ENCODE measurements around the gene CTRB1. TPM values are rescaled to one million over a fixed set of nuclear protein-coding genes. Genes with fewer than 3 reads are reported as not detected.
A peak's percentile ranks its signal among the peaks of the same experiment; 100 is the strongest.

CTRB1 gene
- total RNA-seq, 1 experiment from 2014 or later, result 5.6 TPM

DNA sequence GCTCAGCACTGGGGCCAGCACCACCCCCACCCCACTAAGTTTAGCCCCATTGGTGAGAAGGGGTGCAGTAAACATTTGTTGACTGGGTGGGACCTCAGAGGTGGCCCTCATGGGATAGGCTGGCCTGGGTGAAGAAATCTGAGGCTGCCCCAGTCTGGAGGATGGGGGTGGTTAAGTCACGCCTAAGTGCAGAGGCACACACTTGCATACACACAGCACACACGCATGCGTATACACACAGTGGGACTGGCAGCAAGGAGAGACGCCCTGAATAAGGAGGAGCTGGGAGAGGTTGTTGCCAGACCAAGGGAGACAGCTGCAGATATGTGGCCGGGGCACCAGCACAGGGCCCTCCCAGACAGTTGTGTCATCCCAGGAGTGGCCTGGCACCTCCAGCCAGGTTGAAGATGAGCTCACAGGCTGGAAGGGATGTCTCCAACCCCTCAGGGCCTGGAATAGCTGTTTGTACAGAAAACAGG, 35.6 kb downstream of the CTRB1 start:
- Histone ChIP-seq H3K4me1 (ENCODE audit: control insufficient read depth in 1 of 2, insufficient read depth in 2 of 2, low read length in 2 of 2) (peaks cover 36 to 68% of the 10 kb centered on the region in 2 experiments), H3K9me2 (ENCODE audit: insufficient read depth) (no peaks in the 10 kb centered on the region), H3K27me3 (ENCODE audit: insufficient read depth, low read length) (no peaks in the 10 kb centered on the region), H3K9me3 (ENCODE audit: control insufficient read depth in 1 of 2, insufficient read depth in 1 of 2, low read depth in 1 of 2, low read length in 2 of 2) (no peaks in the 10 kb centered on the region), H3K4me2 (ENCODE audit: low read length) (peak overlapping the region; percentile 36), H2AFZ (ENCODE audit: low read depth, low read length, poor library complexity, severe bottlenecking) (no peak overlapping the region), H3K79me2 (ENCODE audit: insufficient read depth, low read length) (peaks cover 71% of the 10 kb centered on the region), H3K27ac (ENCODE audit: low read depth, low read length) (no peak overlapping the region), H3K4me3 (replicated peaks in 1 of 2; ENCODE audit: low read depth in 1 of 2, low read length in 2 of 2) (no peak overlapping the region), H4K20me1 (ENCODE audit: insufficient read depth) (no peaks in the 10 kb centered on the region), H3K9ac (ENCODE audit: low read length) (0 out of 2 replicates have a peak overlapping the region, but pooled peaks have one; percentile 3), H3K36me3 (ENCODE audit: control insufficient read depth in 1 of 2, insufficient read depth in 2 of 2, low read length in 2 of 2) (no peaks in the 10 kb centered on the region)
- intact Hi-C loops (cut with micrococcal nuclease), result no loop called here
- ChIA-PET CTCF (no interaction called here), RAD21 (ENCODE audit: low non-redundant PET in 1 of 2, low total read pairs in 2 of 2, uncharacterized antibody in 2 of 2, unreplicated experiment in 2 of 2) (no interaction called here), POLR2A (no interaction called here)
- no TSS peak for BruUV-seq (replicated peaks)
- no peak for DNase-seq (ENCODE audit: low read depth, low spot score)
- TF ChIP-seq CTCF (IDR thresholded peaks at IDR 0.05 in 2 of 3, conservative IDR thresholded peaks at IDR 0.05 in 1 of 3; ENCODE audit: borderline replicate concordance in 1 of 3, insufficient read depth in 1 of 3, low read depth in 2 of 3, low read length in 2 of 3) (no peak), ZFX (IDR thresholded peaks at IDR 0.05) (no peak), SP1 (IDR thresholded peaks at IDR 0.05; ENCODE audit: low read depth) (no peak), EZH2 (IDR thresholded peaks at IDR 0.05) (no peak), POLR2AphosphoS5 (IDR thresholded peaks at IDR 0.05; ENCODE audit: low read depth, low read length) (no peak), MAX (IDR thresholded peaks at IDR 0.05) (no peak), YY1 (IDR thresholded peaks at IDR 0.05; ENCODE audit: extremely low read depth, insufficient replicate concordance, low read depth, low read length) (no peak), TCF7L2 (IDR thresholded peaks at IDR 0.05; ENCODE audit: borderline replicate concordance, extremely low read depth, insufficient read depth, insufficient read length) (no peak), ZNF274 (IDR thresholded peaks at IDR 0.05; ENCODE audit: low read depth, low read length) (no peak), SRF (IDR thresholded peaks at IDR 0.05; ENCODE audit: low read depth) (no peak), POLR2A (IDR thresholded peaks at IDR 0.05; ENCODE audit: borderline replicate concordance, extremely low read depth, insufficient read depth, insufficient read length) (no peak), EZH2phosphoT487 (IDR thresholded peaks at IDR 0.05; ENCODE audit: borderline replicate concordance) (no peak), EGR1 (IDR thresholded peaks at IDR 0.05; ENCODE audit: low read depth) (no peak), FOSL1 (IDR thresholded peaks at IDR 0.05; ENCODE audit: low read depth) (no peak), CEBPB (IDR thresholded peaks at IDR 0.05; ENCODE audit: low read depth) (no peak), SIN3A (IDR thresholded peaks at IDR 0.05; ENCODE audit: low read depth) (no peak), CBX3 (IDR thresholded peaks at IDR 0.05; ENCODE audit: low read depth) (no peak)
- TF ChIP-seq, protein P1, sequence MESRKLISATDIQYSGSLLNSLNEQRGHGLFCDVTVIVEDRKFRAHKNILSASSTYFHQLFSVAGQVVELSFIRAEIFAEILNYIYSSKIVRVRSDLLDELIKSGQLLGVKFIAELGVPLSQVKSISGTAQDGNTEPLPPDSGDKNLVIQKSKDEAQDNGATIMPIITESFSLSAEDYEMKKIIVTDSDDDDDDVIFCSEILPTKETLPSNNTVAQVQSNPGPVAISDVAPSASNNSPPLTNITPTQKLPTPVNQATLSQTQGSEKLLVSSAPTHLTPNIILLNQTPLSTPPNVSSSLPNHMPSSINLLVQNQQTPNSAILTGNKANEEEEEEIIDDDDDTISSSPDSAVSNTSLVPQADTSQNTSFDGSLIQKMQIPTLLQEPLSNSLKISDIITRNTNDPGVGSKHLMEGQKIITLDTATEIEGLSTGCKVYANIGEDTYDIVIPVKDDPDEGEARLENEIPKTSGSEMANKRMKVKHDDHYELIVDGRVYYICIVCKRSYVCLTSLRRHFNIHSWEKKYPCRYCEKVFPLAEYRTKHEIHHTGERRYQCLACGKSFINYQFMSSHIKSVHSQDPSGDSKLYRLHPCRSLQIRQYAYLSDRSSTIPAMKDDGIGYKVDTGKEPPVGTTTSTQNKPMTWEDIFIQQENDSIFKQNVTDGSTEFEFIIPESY (IDR thresholded peaks at IDR 0.05; ENCODE audit: extremely low read depth, insufficient replicate concordance, low read length), result no peak
- TF ChIP-seq, protein P2, sequence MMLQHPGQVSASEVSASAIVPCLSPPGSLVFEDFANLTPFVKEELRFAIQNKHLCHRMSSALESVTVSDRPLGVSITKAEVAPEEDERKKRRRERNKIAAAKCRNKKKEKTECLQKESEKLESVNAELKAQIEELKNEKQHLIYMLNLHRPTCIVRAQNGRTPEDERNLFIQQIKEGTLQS (IDR thresholded peaks at IDR 0.05), result no peak
- TF ChIP-seq, protein P3, sequence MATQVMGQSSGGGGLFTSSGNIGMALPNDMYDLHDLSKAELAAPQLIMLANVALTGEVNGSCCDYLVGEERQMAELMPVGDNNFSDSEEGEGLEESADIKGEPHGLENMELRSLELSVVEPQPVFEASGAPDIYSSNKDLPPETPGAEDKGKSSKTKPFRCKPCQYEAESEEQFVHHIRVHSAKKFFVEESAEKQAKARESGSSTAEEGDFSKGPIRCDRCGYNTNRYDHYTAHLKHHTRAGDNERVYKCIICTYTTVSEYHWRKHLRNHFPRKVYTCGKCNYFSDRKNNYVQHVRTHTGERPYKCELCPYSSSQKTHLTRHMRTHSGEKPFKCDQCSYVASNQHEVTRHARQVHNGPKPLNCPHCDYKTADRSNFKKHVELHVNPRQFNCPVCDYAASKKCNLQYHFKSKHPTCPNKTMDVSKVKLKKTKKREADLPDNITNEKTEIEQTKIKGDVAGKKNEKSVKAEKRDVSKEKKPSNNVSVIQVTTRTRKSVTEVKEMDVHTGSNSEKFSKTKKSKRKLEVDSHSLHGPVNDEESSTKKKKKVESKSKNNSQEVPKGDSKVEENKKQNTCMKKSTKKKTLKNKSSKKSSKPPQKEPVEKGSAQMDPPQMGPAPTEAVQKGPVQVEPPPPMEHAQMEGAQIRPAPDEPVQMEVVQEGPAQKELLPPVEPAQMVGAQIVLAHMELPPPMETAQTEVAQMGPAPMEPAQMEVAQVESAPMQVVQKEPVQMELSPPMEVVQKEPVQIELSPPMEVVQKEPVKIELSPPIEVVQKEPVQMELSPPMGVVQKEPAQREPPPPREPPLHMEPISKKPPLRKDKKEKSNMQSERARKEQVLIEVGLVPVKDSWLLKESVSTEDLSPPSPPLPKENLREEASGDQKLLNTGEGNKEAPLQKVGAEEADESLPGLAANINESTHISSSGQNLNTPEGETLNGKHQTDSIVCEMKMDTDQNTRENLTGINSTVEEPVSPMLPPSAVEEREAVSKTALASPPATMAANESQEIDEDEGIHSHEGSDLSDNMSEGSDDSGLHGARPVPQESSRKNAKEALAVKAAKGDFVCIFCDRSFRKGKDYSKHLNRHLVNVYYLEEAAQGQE (IDR thresholded peaks at IDR 0.05; ENCODE audit: low read depth), result no peak
- no peak for ATAC-seq
